Muscle of leg (tissue), 11 donors: ENCODE data around the gene IQSEC1. TPM values are rescaled to one million over a fixed set of nuclear protein-coding genes. Genes with fewer than 3 reads are reported as not detected.
"Not testable (repeated sequence)": the region's sequence is repeated elsewhere in the genome, so short reads cannot be mapped to it uniquely, and the experiment has no call there.

ENCODE experiments used
- DNase-seq: peaks from one replicate; pipeline ENCODE4 v3.0.0; 2013
- H3K27ac ChIP-seq: one replicate; pipeline ENCODE4 v1.5.1; 2013; ENCODE audit warnings: mild to moderate bottlenecking, low read length, control low read depth
- H3K27me3 ChIP-seq: one replicate; pipeline ENCODE4 v1.6.1; 2013; ENCODE audit warnings: low read length; ENCODE audit not compliant: control insufficient read depth, insufficient read depth
- H3K36me3 ChIP-seq: one replicate; pipeline ENCODE4 v1.6.1; 2013; ENCODE audit warnings: low read length; ENCODE audit not compliant: control insufficient read depth, insufficient read depth
- H3K4me1 ChIP-seq: one replicate; pipeline ENCODE4 v1.6.1; 2013; ENCODE audit warnings: low read length; ENCODE audit not compliant: control insufficient read depth, insufficient read depth
- H3K4me3 ChIP-seq: one replicate; pipeline ENCODE4 v1.5.1; 2013; ENCODE audit warnings: low read length, control low read depth
- H3K9me3 ChIP-seq: replicated peaks from 2 replicates; pipeline ENCODE4 v1.6.1; 2013; ENCODE audit warnings: low read depth, low read length; ENCODE audit not compliant: control insufficient read depth
- WGBS: methylation state at CpG from one replicate; pipeline ENCODE4 v1.1.5; 2013; ENCODE audit warnings: missing lambda C conversion rate; ENCODE audit not compliant: insufficient coverage; 5-methylcytosine and 5-hydroxymethylcytosine counted together
- polyA plus RNA-seq, 8 donors: library from polyadenylated mRNA; unstranded; fragments of 120-200 nt; gene quantifications; one replicate each; pipeline versions ENCODE4 v1.2.1 to v1.2.3, GENCODE V29; 2013; ENCODE audit warnings: inconsistent platforms in 1 of 8, low replicate concordance in 1 of 8; ENCODE audit not compliant: insufficient read length in 8 of 8, insufficient read depth in 1 of 8
- total RNA-seq: library from RNA; stranded (reverse); fragments of 120-200 nt; gene quantifications from one replicate; pipeline ENCODE4 v1.2.4, GENCODE V29; 2013

Gene IQSEC1
- total and polyA plus RNA-seq, 9 donors, result 25.1 to 48.3 (median 43.8) TPM

- no peak overlapping the region for H3K27ac ChIP-seq
- no peak for DNase-seq
- 90% methylated on average over 2 of the region's 4 CpGs for WGBS
- H3K27me3 ChIP-seq, result peaks cover 6% of the 10 kb centered on the region
- no peaks in the 10 kb centered on the region for H3K36me3 ChIP-seq
- H3K4me3 ChIP-seq, result no peak overlapping the region
- H3K4me1 ChIP-seq, result no peaks in the 10 kb centered on the region
- H3K9me3 ChIP-seq, result no peaks in the 10 kb centered on the region
Measured at GRCh38 chr3:12854565-12854964, 218.7 kb downstream of the IQSEC1 start.

- H3K27ac ChIP-seq, H3K27me3 ChIP-seq, H3K4me3 ChIP-seq, H3K36me3 ChIP-seq, DNase-seq, H3K4me1 ChIP-seq, H3K9me3 ChIP-seq: not testable (repeated sequence)
- WGBS, result no CpG with 5 or more reads among the region's 2 CpGs
Measured at GRCh38 chr3:12853847-12854246, 219.4 kb downstream of the IQSEC1 start.

GRCh38 chr3:12852201-12852600 is 221.0 kb downstream of the IQSEC1 start:
- peaks cover 6% of the 10 kb centered on the region for H3K27me3 ChIP-seq
- H3K9me3 ChIP-seq, result no peaks in the 10 kb centered on the region
- WGBS, result 87% methylated on average over 3 of the region's 3 CpGs
- H3K4me3 ChIP-seq, result no peak overlapping the region
- H3K27ac ChIP-seq, result no peak overlapping the region
- H3K4me1 ChIP-seq, result no peaks in the 10 kb centered on the region
- no peak for DNase-seq
- H3K36me3 ChIP-seq, result no peaks in the 10 kb centered on the region

Other genes with a start within 250 kb of the IQSEC1 start
- 4,199 TPM for gene RPL32, start 231.9 kb downstream of the IQSEC1 start, total RNA-seq
- gene RPL32, start 231.9 kb downstream of the IQSEC1 start, polyA plus RNA-seq, result 1,000 to 10,000 TPM; 2,697 to 3,821 (median 3,009) TPM